ENCODE results near the gene PAPOLB.

The PAPOLB gene

DNA sequence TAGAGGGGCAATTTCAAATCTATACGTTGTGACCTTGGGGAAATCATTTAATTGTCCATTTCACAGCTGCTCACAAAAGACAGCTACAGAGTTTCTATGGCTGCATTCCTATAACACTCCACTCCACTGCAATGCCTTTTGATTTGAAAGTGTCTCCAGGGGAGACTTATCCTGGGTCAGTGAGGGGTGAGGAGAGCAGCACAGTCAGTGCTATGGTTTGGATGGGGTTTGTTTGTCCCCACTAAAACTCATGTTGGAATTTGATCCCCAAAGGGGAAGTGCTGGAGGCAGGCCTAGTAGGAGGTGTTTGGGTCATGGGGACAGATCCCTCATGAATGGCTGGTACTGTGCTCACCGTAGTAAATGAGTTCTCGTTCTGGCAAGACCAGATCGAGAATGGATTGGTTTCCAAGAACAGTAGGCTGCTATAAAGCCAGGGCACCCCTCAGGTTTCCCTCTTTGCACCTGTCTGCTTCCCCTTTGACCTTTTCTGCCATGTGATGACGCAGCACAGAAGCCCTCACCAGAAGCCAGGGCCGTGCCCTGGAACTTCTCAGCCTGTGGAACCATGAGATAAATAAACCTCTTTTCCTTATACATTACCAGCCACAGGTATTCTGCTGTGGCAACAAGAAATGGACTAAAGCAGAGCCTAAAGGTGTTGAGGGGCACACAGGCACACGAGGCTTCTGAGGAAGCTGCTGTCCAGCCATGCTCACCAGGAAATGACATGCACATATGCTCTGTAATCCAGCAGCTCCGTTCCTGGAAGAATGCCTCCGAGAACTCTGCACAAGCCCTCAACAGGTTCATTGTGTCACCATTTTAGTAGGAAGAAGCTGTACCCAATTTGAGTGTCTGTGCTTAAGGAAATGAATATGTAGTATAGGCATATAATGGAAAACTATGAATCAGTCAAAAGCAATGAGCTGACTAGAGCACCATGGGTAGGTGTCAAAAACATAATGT lies 5.0 kb upstream of the PAPOLB start:
- H3K4me3 Mint-ChIP-seq: no peak overlapping the region
- peaks cover 2% of the 10 kb centered on the region for H3K9me3 Mint-ChIP-seq
- peaks cover 59% of the 10 kb centered on the region for H3K27me3 Mint-ChIP-seq
- no peaks in the 10 kb centered on the region for H3K36me3 Mint-ChIP-seq
- no peak for DNase-seq
- H3K27ac Mint-ChIP-seq: no peak overlapping the region
- CTCF ChIA-PET: no interaction called here
- peaks cover 7% of the 10 kb centered on the region for H3K4me1 Mint-ChIP-seq

DNA sequence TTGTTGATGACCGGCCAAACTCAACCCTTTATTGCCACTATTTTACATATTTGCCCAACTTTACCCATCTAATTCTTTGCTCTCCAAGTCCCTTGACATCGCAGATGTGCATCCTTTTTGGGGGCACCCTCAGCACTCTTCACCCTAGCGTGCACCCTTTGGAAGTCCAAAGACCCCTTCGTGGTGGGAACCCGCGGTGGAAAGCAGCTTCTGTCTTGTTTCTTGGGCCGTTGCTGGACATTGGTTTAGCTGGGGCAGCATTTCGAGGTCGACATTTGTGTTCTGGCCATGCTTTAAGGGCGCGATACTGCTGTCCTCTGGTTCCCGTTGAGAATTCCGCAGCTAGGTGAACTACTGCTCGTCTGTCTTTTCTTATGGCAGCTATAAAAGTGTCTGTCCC lies 326 bp upstream of the PAPOLB start:
- no peaks in the 10 kb centered on the region for H3K4me1 Mint-ChIP-seq
- H3K27ac Mint-ChIP-seq: no peak overlapping the region
- peaks cover 2% of the 10 kb centered on the region for H3K9me3 Mint-ChIP-seq
- H3K36me3 Mint-ChIP-seq: no peaks in the 10 kb centered on the region
- H3K4me3 Mint-ChIP-seq: peak overlapping the region; percentile 4
- CTCF ChIA-PET: no interaction called here
- no peak for DNase-seq
- peaks cover 56% of the 10 kb centered on the region for H3K27me3 Mint-ChIP-seq

- Mint-ChIP-seq H3K4me3 (no peak overlapping the region), H3K27me3 (peaks cover 52% of the 10 kb centered on the region), H3K9me3 (peaks cover 2% of the 10 kb centered on the region)
Measured at GRCh38 chr7:4861227-4861626, 603 bp downstream of the PAPOLB start.

GRCh38 chr7:4857189-4857588 lies 4.6 kb downstream of the PAPOLB start:
- CTCF ChIA-PET: no interaction called here
- DNase-seq: no peak
- Mint-ChIP-seq H3K27me3 (peaks cover 19% of the 10 kb centered on the region), H3K4me1 (no peaks in the 10 kb centered on the region), H3K36me3 (no peaks in the 10 kb centered on the region), H3K4me3 (no peak overlapping the region), H3K27ac (no peak overlapping the region), H3K9me3 (no peaks in the 10 kb centered on the region)

More at GRCh38 chr7:4861227-4861626, 603 bp downstream of the PAPOLB start:
- DNase-seq: no peak
- no peaks in the 10 kb centered on the region for H3K36me3 Mint-ChIP-seq
- no peak overlapping the region for H3K27ac Mint-ChIP-seq
- H3K4me1 Mint-ChIP-seq: no peaks in the 10 kb centered on the region
- CTCF ChIA-PET: no interaction called here

- peaks cover 12% of the 10 kb centered on the region for H3K27me3 Mint-ChIP-seq
- CTCF ChIA-PET: no interaction called here
- no peak for DNase-seq
Measured at GRCh38 chr7:4856336-4857057, 5.3 kb downstream of the PAPOLB start.

GRCh38 chr7:4854916-4855315 lies 6.9 kb downstream of the PAPOLB start:
- Mint-ChIP-seq H3K27me3 (peaks cover 16% of the 10 kb centered on the region), H3K4me1 (peaks cover 5% of the 10 kb centered on the region), H3K4me3 (no peak overlapping the region), H3K27ac (no peak overlapping the region), H3K36me3 (no peaks in the 10 kb centered on the region), H3K9me3 (no peaks in the 10 kb centered on the region)
- no peak for DNase-seq
- CTCF ChIA-PET: no interaction called here

More at GRCh38 chr7:4856336-4857057, 5.3 kb downstream of the PAPOLB start:
- Mint-ChIP-seq H3K36me3 (no peaks in the 10 kb centered on the region), H3K4me1 (peaks cover 5% of the 10 kb centered on the region), H3K9me3 (no peaks in the 10 kb centered on the region), H3K27ac (no peak overlapping the region), H3K4me3 (no peak overlapping the region)

- Mint-ChIP-seq H3K27ac (no peak overlapping the region), H3K4me1 (peaks cover 5% of the 10 kb centered on the region), H3K36me3 (no peaks in the 10 kb centered on the region), H3K9me3 (no peaks in the 10 kb centered on the region), H3K27me3 (peaks cover 13% of the 10 kb centered on the region), H3K4me3 (no peak overlapping the region)
- CTCF ChIA-PET: interaction anchor here (1.1 kb wide), 1 partner anchor 31 kb away, joined by 5 read pairs; the partner anchor contains the start of gene RADIL
- no peak for DNase-seq
Measured at GRCh38 chr7:4851459-4852422, 10.1 kb downstream of the PAPOLB start.

- CTCF ChIA-PET: interaction anchor here (1.1 to 3.3 kb wide), 3 partner anchors 33 to 235 kb away, joined by 3 to 14 read pairs (median 10); partner anchors contain the start of gene RADIL
- Mint-ChIP-seq H3K36me3 (no peaks in the 10 kb centered on the region), H3K27me3 (peaks cover 16% of the 10 kb centered on the region), H3K4me1 (peaks cover 5% of the 10 kb centered on the region), H3K4me3 (no peak overlapping the region), H3K27ac (no peak overlapping the region), H3K9me3 (no peaks in the 10 kb centered on the region)
- no peak for DNase-seq
Measured at GRCh38 chr7:4850262-4850795, 11.5 kb downstream of the PAPOLB start.

DNA sequence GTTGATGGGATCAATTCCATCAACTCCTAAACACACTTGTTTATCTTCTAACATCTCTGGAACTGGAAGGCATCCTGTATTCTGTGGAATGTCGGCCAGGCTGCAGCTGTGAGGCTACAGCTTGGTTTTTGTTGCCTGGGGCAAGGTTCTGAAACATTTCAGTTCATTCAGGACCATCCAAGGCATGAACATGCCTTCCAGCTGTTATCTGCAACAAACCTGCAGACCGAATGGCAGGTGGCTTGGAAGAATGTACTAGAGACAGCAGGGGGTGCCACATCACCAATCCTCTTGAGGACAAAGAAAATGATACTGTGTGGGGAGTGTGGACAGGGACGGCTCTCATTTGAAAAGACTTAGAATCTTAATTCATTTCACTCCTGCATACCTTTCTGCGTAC lies 12.4 kb downstream of the PAPOLB start:
- no peak overlapping the region for H3K4me3 Mint-ChIP-seq
- CTCF ChIA-PET: interaction anchor here (0.7 to 3.3 kb wide), 4 partner anchors 34 to 236 kb away, joined by 3 to 14 read pairs (median 6); partner anchors contain the start of gene RADIL

DNA sequence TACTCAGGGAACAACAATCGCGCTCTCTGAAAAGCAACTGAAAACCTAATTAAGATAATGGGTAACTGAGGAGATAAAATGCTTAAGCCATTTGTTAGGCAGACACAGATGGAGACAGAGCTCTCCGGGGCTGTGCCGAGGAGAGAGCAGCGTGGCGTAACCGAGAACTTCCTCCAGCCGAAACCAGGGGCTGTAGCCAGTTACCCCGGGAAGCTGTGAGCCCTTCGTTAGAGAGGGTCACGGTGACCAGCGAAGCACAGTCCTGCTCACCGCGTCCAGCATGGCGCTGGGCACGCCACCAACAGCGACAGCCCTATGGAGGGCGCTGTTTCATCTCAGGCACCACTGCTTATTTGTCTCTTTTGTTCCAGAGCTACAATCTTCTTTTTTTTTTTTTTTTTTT lies 16.1 kb downstream of the PAPOLB start:
- Mint-ChIP-seq H3K4me3 (no peak overlapping the region), H3K9me3 (no peaks in the 10 kb centered on the region), H3K27me3 (peaks cover 17% of the 10 kb centered on the region), H3K4me1 (no peaks in the 10 kb centered on the region), H3K36me3 (no peaks in the 10 kb centered on the region), H3K27ac (no peak overlapping the region)
- no peak for DNase-seq
- CTCF ChIA-PET: interaction anchor here (1.1 kb wide), 1 partner anchor 239 kb away, joined by 5 read pairs; no protein-coding TSS in a partner anchor

More for the DNA sequence above, 12.4 kb downstream of the PAPOLB start:
- Mint-ChIP-seq H3K36me3 (no peaks in the 10 kb centered on the region), H3K27ac (no peak overlapping the region), H3K27me3 (peaks cover 21% of the 10 kb centered on the region), H3K4me1 (peaks cover 5% of the 10 kb centered on the region), H3K9me3 (no peaks in the 10 kb centered on the region)
- DNase-seq: peak; percentile 50

- H3K27me3 Mint-ChIP-seq: peaks cover 8% of the 10 kb centered on the region
- no peak overlapping the region for H3K27ac Mint-ChIP-seq
- no peaks in the 10 kb centered on the region for H3K36me3 Mint-ChIP-seq
- DNase-seq: no peak
- no peaks in the 10 kb centered on the region for H3K4me1 Mint-ChIP-seq
- no peak overlapping the region for H3K4me3 Mint-ChIP-seq
- CTCF ChIA-PET: interaction anchor here (1.4 kb wide), 1 partner anchor 243 kb away, joined by 3 read pairs; no protein-coding TSS in a partner anchor
- no peaks in the 10 kb centered on the region for H3K9me3 Mint-ChIP-seq
Measured at GRCh38 chr7:4842319-4843064, 19.3 kb downstream of the PAPOLB start.

DNA sequence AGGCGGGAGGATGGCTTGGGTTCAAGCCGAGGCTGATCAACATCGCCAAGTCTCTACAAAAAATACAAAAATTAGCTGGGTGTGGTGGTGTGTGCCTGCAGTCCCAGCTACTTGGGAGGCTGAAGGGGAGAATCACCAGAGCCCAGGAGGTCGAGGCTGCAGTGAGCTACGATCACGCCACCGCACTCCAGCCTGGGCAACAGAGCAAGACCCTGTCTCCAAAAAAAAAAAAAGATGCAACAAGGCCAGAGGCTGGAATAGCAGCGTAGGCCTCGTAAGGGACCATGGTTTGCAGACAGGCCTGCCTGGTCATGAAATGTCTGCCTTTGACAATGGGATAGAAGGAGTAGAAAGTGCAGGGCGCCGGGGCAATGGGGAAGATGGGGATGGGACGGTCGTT lies 20.0 kb downstream of the PAPOLB start:
- Mint-ChIP-seq H3K9me3 (no peaks in the 10 kb centered on the region), H3K4me1 (no peaks in the 10 kb centered on the region), H3K27me3 (peaks cover 8% of the 10 kb centered on the region), H3K27ac (no peak overlapping the region), H3K4me3 (no peak overlapping the region), H3K36me3 (no peaks in the 10 kb centered on the region)
- DNase-seq: no peak
- CTCF ChIA-PET: interaction anchor here (1.4 kb wide), 1 partner anchor 243 kb away, joined by 3 read pairs; no protein-coding TSS in a partner anchor
